LNCAP (cell line): ENCODE results near the gene CPA2.

Experiments used
- CTCF ChIP-seq: fragments of 450-650 bp; IDR thresholded peaks from 2 replicates; pipeline ENCODE4 v1.5.1; 2017; ENCODE audit warnings: mild to moderate bottlenecking

The CPA2 gene

GRCh38 chr7:130227883-130228575 lies 38.6 kb upstream of the CPA2 start:
- no peak for TF ChIP-seq CTCF

- TF ChIP-seq CTCF, result no peak
Measured at GRCh38 chr7:130228840-130229502, 37.7 kb upstream of the CPA2 start.

- no peak for TF ChIP-seq CTCF
Measured at GRCh38 chr7:130231792-130232191, 34.9 kb upstream of the CPA2 start.

GRCh38 chr7:130232209-130232608 lies 34.5 kb upstream of the CPA2 start:
- TF ChIP-seq CTCF, result no peak

- TF ChIP-seq CTCF, result no peak
Measured at GRCh38 chr7:130234078-130234477, 32.6 kb upstream of the CPA2 start.

- no peak for TF ChIP-seq CTCF
Measured at GRCh38 chr7:130240240-130240639, 26.4 kb upstream of the CPA2 start.

- peak; percentile 90 for TF ChIP-seq CTCF
Measured at GRCh38 chr7:130242198-130243014, 24.3 kb upstream of the CPA2 start.
